GM12873 (cell line): ENCODE data around the gene RBBP7.

Experiments
- CTCF ChIP-seq: IDR thresholded peaks from 2 replicates; pipeline ENCODE4 v1.5.1; 2012; ENCODE audit warnings: low read depth, mild to moderate bottlenecking, moderate library complexity, low read length, control low read depth; ENCODE audit not compliant: insufficient read depth; ENCODE audit errors: missing control alignments

RBBP7 gene

DNA sequence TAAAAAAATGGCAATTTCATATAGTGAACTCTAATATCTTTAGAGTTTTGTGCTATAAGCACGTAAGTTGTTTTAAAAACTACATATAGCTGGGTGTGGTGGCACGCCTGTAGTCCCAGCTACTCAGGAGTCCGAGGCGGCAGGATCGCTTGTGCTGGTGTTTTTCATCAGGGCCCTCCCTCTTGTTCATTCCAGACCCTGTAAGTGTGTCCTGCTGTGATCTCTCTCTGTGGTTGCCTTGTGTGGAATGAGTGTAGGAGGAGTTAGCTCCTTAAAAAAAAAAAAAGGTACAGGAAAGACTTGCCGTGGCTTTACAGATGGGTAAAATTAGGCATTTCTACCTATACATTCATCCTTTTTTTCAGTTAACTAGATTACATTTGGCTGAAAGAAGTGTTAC lies 35.4 kb downstream of the RBBP7 start:
- no peak for TF ChIP-seq CTCF

GRCh38 chrX:16832301-16832700 lies 37.9 kb downstream of the RBBP7 start:
- TF ChIP-seq CTCF, result no peak

GRCh38 chrX:16828124-16828908 lies 41.8 kb downstream of the RBBP7 start:
- TF ChIP-seq CTCF, result no peak

- no peak for TF ChIP-seq CTCF
Observed at GRCh38 chrX:16827225-16827624, 42.9 kb downstream of the RBBP7 start.

GRCh38 chrX:16826207-16826606 lies 44.0 kb downstream of the RBBP7 start:
- TF ChIP-seq CTCF, result peak; percentile 60

GRCh38 chrX:16825264-16826035 lies 44.7 kb downstream of the RBBP7 start:
- TF ChIP-seq CTCF, result no peak

DNA sequence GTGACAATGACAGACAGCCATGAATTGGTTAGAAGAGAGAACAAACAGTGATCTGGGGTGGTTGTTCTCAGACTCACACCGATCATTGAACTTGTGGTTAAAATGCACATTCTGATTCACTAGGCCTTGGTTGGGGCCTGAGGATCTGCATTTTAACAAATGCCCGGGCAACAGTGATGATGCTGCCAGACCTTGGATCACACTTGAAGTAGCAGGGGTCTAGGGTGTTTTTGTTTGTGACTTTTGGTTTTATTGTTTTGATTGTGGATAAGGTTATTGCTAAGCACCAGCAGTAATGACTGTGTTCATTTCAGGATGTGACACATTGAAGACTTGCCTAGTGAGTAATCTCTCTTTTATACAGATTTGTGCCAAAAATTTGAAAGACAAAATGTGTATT lies 47.4 kb downstream of the RBBP7 start:
- TF ChIP-seq CTCF, result no peak
